Hepatocyte (in vitro differentiated cells): ENCODE results near the gene ATP2B1. TPM values are rescaled to one million over a fixed set of nuclear protein-coding genes. Genes with fewer than 3 reads are reported as not detected.

Experiments used
- DNase-seq: peaks from one replicate; pipeline ENCODE4 v3.0.0-alpha.2; 2016; ENCODE audit warnings: low spot score
- H2AFZ ChIP-seq: fragments of 200-600 bp; sonication (generic); 2 replicates; pipeline ENCODE4 v1.6.0; 2016; ENCODE audit warnings: antibody characterized with exemption, mild to moderate bottlenecking
- H3K27ac ChIP-seq: fragments of 200-600 bp; sonication (generic); 2 replicates; pipeline ENCODE4 v1.5.1; 2016; ENCODE audit warnings: mild to moderate bottlenecking
- H3K27me3 ChIP-seq: fragments of 200-600 bp; sonication (generic); 2 replicates; pipeline ENCODE4 v1.6.1; 2016
- H3K36me3 ChIP-seq: fragments of 200-600 bp; sonication (generic); replicated peaks from 2 replicates; pipeline ENCODE4 v1.5.1; 2016; ENCODE audit warnings: low read depth; ENCODE audit not compliant: insufficient read depth
- H3K4me1 ChIP-seq: fragments of 200-600 bp; sonication (generic); 2 replicates; pipeline ENCODE4 v1.5.1; 2016; ENCODE audit warnings: mild to moderate bottlenecking, moderate library complexity; ENCODE audit not compliant: insufficient read depth
- H3K4me2 ChIP-seq: fragments of 200-600 bp; sonication (generic); 2 replicates; pipeline ENCODE4 v1.6.0; 2016
- H3K4me3 ChIP-seq: fragments of 200-600 bp; sonication (generic); 2 replicates; pipeline ENCODE4 v1.5.1; 2016; ENCODE audit warnings: mild to moderate bottlenecking
- H3K79me2 ChIP-seq: fragments of 200-600 bp; sonication (generic); 2 replicates; pipeline ENCODE4 v1.6.0; 2017; ENCODE audit warnings: mild to moderate bottlenecking
- H3K9me2 ChIP-seq: fragments of 200-600 bp; sonication (generic); replicated peaks from 2 replicates; pipeline ENCODE4 v1.6.0; 2017; ENCODE audit warnings: mild to moderate bottlenecking; ENCODE audit not compliant: insufficient read depth
- H3K9me3 ChIP-seq: fragments of 200-600 bp; sonication (generic); 2 replicates; pipeline ENCODE4 v1.5.1; 2016; ENCODE audit warnings: low read depth, mild to moderate bottlenecking
- H4K20me1 ChIP-seq: fragments of 200-600 bp; sonication (generic); 2 replicates; pipeline ENCODE4 v1.6.0; 2016; ENCODE audit warnings: mild to moderate bottlenecking; ENCODE audit not compliant: insufficient read depth, poor library complexity, severe bottlenecking
- EZH2 ChIP-seq: fragments of 200-600 bp; sonication (generic); IDR thresholded peaks from 2 replicates; pipeline ENCODE4 v1.6.1; 2016; ENCODE audit warnings: antibody characterized with exemption, mild to moderate bottlenecking, borderline replicate concordance
- EZH2phosphoT487 ChIP-seq: fragments of 200-600 bp; sonication (generic); IDR thresholded peaks from one replicate; pipeline ENCODE4 v1.6.1; 2018; ENCODE audit warnings: antibody characterized with exemption, mild to moderate bottlenecking, low read depth, moderate library complexity; ENCODE audit not compliant: unreplicated experiment, severe bottlenecking
- WGBS: methylation state at CpG from one replicate; pipeline ENCODE4 v1.1.6; 2016; ENCODE audit warnings: low lambda C conversion rate; ENCODE audit errors: missing lambda C conversion rate; 5-methylcytosine and 5-hydroxymethylcytosine counted together
- polyA plus RNA-seq: library from polyadenylated mRNA; unstranded; fragments of >200 nt; fragmentation: Nextera tagmentation; extraction: Ambion mirVana; gene quantifications from 2 replicates; pipeline ENCODE4 v1.2.1, GENCODE V29; 2016
- total RNA-seq: library from RNA; depleted of rRNA; stranded (reverse); fragments of >200 nt; gene quantifications from 2 replicates; pipeline ENCODE4 v1.2.3, GENCODE V29; 2014
- TF ChIP-seq, protein P1 (sequence below): fragments of 200-600 bp; sonication (generic); IDR thresholded peaks from 2 replicates; pipeline ENCODE4 v1.5.1; 2016; ENCODE audit warnings: antibody characterized with exemption, mild to moderate bottlenecking; ENCODE audit not compliant: poor library complexity

Gene ATP2B1
- total and polyA plus RNA-seq, 2 experiments from 2014 or later, result 52.2 to 67.2 TPM

DNA sequence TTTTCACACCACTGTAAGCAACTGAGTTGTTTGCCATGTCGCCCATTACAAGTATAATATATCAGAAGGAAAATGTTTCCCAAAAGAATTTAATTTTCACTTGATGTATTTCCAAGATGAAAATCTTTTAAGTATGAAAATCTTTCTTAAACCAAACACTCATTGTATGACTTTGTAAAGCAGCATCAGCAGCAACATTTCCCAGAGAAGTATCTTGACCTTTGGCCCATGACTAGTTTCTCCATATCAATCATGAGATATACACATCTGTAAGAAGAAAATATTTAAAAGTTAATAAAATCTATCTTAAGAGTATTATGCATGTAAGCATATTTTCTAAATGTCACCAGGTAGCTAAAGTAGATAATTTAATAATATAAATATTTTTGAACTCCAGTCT, 52.8 kb downstream of the ATP2B1 start:
- no peak overlapping the region for H3K4me2 ChIP-seq
- TF ChIP-seq EZH2phosphoT487, result no peak
- TF ChIP-seq EZH2, result no peak
- TF ChIP-seq, protein P1, sequence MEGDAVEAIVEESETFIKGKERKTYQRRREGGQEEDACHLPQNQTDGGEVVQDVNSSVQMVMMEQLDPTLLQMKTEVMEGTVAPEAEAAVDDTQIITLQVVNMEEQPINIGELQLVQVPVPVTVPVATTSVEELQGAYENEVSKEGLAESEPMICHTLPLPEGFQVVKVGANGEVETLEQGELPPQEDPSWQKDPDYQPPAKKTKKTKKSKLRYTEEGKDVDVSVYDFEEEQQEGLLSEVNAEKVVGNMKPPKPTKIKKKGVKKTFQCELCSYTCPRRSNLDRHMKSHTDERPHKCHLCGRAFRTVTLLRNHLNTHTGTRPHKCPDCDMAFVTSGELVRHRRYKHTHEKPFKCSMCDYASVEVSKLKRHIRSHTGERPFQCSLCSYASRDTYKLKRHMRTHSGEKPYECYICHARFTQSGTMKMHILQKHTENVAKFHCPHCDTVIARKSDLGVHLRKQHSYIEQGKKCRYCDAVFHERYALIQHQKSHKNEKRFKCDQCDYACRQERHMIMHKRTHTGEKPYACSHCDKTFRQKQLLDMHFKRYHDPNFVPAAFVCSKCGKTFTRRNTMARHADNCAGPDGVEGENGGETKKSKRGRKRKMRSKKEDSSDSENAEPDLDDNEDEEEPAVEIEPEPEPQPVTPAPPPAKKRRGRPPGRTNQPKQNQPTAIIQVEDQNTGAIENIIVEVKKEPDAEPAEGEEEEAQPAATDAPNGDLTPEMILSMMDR, result no peak
- no peak overlapping the region for H2AFZ ChIP-seq
- H3K4me3 ChIP-seq, result no peak overlapping the region
- peaks cover 89% of the 10 kb centered on the region for H3K79me2 ChIP-seq
- H3K27me3 ChIP-seq, result no peaks in the 10 kb centered on the region
- no peaks in the 10 kb centered on the region for H3K4me1 ChIP-seq
- no peaks in the 10 kb centered on the region for H3K36me3 ChIP-seq
- peaks cover 9% of the 10 kb centered on the region for H4K20me1 ChIP-seq
- no peak overlapping the region for H3K27ac ChIP-seq
- H3K9me2 ChIP-seq, result no peaks in the 10 kb centered on the region
- WGBS, result 92% methylated on average over 1 of the region's 1 CpG
- DNase-seq, result no peak
- no peaks in the 10 kb centered on the region for H3K9me3 ChIP-seq

DNA sequence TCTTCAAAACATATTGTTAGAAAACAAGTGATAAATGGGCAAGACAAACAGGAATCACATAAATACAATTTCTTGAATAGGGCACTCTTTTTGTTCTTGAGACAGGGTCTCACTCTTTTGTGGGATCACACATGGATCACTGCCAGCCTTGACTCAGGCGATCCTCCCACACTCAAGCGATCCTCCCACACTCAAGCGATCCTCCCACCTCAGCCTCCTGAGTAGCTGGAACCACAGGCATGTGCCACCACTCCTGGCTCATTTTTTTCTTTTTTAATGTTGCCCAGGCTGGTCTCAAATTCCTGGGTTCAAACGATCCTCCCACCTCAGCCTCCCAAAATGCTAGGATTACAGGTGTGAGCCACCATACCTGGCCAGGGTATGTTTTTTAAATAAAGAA, 57.4 kb downstream of the ATP2B1 start:
- WGBS, result 98% methylated on average over 4 of the region's 4 CpGs
- Histone ChIP-seq H3K79me2 (peaks cover 76% of the 10 kb centered on the region), H4K20me1 (peaks cover 9% of the 10 kb centered on the region), H3K4me2 (no peak overlapping the region), H3K27me3 (no peaks in the 10 kb centered on the region), H3K4me1 (peaks cover 13% of the 10 kb centered on the region), H3K9me2 (no peaks in the 10 kb centered on the region), H2AFZ (no peak overlapping the region), H3K27ac (no peak overlapping the region), H3K4me3 (no peak overlapping the region), H3K36me3 (peaks cover 3% of the 10 kb centered on the region), H3K9me3 (no peaks in the 10 kb centered on the region)
- DNase-seq, result no peak
- TF ChIP-seq EZH2phosphoT487, result no peak
- TF ChIP-seq, protein P1, result no peak
- no peak for TF ChIP-seq EZH2

DNA sequence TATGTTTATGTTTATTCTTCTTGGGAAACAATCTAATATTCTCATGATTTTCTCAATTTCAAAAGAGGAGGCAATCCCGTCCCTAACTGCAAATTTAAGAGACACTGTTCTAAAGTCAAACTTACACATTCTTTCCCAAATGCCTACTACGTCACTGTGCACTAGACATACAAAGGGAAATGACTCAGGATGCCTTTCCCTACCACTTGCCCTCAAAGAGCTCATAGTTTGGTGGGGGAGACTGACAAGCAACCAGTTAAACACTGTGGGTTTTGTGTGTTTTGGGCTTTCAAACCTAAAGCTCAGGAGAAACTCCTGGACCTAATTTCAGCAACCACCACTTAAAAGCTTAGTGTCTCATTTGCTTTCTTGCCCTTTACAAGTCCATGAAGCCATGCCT, 58.4 kb downstream of the ATP2B1 start:
- 91% methylated on average over 2 of the region's 2 CpGs for WGBS

More for the DNA sequence above, 58.4 kb downstream of the ATP2B1 start:
- Histone ChIP-seq H3K4me3 (no peak overlapping the region), H3K27ac (no peak overlapping the region), H3K9me3 (no peaks in the 10 kb centered on the region), H3K9me2 (no peaks in the 10 kb centered on the region), H3K36me3 (peaks cover 3% of the 10 kb centered on the region), H3K27me3 (no peaks in the 10 kb centered on the region), H3K4me2 (no peak overlapping the region), H4K20me1 (peaks cover 2% of the 10 kb centered on the region), H3K4me1 (peaks cover 17% of the 10 kb centered on the region), H2AFZ (no peak overlapping the region), H3K79me2 (peaks cover 83% of the 10 kb centered on the region)
- no peak for DNase-seq
- TF ChIP-seq EZH2, result no peak
- TF ChIP-seq, protein P1, result no peak
- TF ChIP-seq EZH2phosphoT487, result no peak
